C4-2B (cell line): Measurements from ENCODE around the gene PTPRN2.

Source experiments
- H3K27ac ChIP-seq: fragments of 450-650 bp; 2 replicates; pipeline ENCODE4 v1.5.1; 2017
- CTCF ChIP-seq: fragments of 450-650 bp; conservative IDR thresholded peaks from 2 replicates; pipeline ENCODE4 v1.5.1; 2017; ENCODE audit warnings: mild to moderate bottlenecking
- ZFX ChIP-seq: fragments of 450-650 bp; IDR thresholded peaks from 2 replicates; pipeline ENCODE4 v1.6.1; 2017

The PTPRN2 gene

DNA sequence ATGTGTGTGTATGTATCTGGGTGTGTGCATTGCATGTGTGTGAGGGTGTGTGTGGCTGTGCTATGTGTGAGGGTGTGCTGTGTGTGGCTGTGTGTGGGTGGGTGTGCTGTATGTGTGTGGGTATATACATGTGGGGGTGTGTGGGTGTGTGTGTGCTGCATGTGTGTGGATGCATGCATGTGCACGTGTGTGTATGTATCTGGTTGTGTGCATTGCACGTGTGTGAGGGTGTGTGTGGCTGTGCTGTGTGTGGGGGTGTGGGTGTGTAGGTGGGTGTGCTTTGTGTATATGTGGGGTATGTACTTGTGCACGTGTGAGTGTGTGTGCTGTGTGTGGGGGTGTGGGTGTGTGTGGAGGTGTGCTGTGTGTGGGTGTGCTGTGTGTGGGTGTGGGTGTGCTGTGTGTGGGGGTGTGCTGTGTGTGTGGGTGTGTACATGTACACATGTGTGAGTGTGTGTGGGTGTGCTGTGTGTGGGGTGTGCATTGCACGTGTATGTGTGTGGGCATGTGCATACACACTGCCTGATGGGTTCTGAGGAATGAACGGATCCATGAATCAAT is 579.8 kb downstream of the PTPRN2 start:
- H3K27ac ChIP-seq = no peak overlapping the region
- TF ChIP-seq CTCF (no peak), ZFX (no peak)

- no peak for TF ChIP-seq CTCF
- no peak for TF ChIP-seq ZFX
- no peak overlapping the region for H3K27ac ChIP-seq
These were observed 580.6 kb downstream of the PTPRN2 start for GRCh38 chr7:158006841-158007696.

DNA sequence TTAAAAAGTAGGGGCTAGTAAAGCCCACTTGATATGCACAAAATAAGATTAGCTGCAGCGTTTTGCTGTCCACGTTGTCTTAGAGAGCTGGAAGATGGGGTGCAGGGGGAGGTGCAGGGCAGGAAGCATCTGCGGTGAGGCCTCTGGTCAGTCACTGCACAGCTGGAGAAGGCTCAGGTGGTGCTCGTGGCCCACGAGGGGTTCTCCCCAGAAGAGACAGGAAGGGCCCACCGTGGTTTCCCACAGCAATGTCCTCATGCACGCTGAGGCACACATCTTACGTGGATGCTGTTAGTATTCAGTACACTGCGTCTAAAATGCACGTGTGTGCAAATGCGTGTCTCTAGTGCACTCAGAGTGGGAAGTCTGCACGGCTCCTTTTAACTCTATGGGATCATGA is 582.1 kb downstream of the PTPRN2 start:
- H3K27ac ChIP-seq = no peak overlapping the region
- TF ChIP-seq CTCF = no peak
- no peak for TF ChIP-seq ZFX

GRCh38 chr7:158004123-158004490 is 583.5 kb downstream of the PTPRN2 start:
- no peak for TF ChIP-seq CTCF
- no peak for TF ChIP-seq ZFX
- H3K27ac ChIP-seq = no peak overlapping the region

DNA sequence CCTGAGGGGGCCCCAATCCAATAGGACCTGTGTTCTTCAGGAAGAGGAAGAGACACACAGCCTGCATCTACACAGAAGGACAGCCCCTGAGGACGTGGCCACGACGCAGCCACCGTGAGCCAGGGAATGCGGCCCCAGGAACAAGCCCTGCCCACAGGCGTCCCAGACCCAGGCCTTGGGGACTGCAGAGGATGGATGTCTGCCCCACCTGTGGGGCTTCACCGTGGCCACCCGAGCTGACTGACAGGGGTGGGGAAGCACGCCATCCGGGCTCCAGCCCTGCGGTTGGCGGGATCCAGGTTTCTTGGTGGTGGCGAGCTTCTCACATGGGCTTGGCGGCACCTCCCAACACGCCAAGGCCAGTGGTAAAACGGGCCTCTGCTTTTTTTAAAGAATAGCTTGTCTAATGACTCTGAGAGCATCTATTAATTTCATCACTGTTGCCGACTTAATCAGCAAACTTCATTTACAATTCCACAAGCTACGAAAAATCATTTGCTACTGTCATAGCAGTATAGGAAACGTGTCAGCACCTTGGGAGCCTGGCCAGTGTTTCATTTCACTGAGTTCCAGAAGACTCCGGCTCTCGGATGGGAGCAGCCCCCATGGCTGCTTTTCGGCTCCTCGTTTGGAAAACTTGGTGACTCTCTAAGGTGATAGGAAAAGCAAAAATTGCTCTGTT is 584.0 kb downstream of the PTPRN2 start:
- H3K27ac ChIP-seq = no peak overlapping the region
- no peak for TF ChIP-seq CTCF
- no peak for TF ChIP-seq ZFX

- TF ChIP-seq ZFX (no peak), CTCF (no peak)
- no peak overlapping the region for H3K27ac ChIP-seq
These were observed 585.0 kb downstream of the PTPRN2 start for GRCh38 chr7:158002486-158003080.
